Activated naive CD8-positive, alpha-beta T cell (primary cell): ENCODE results near the gene ECHDC3.
"Not testable (repeated sequence)": the region's sequence is repeated elsewhere in the genome, so short reads cannot be mapped to it uniquely, and the experiment has no call there.

Experiments used
- H3K27ac Mint-ChIP-seq: one replicate; pipeline ENCODE4 v1.8.0; 2021; ENCODE audit warnings: mixed read lengths
- H3K27me3 Mint-ChIP-seq: one replicate; pipeline ENCODE4 v1.8.0; 2021; ENCODE audit warnings: mixed read lengths
- H3K36me3 Mint-ChIP-seq: one replicate; pipeline ENCODE4 v1.8.0; 2021; ENCODE audit warnings: mixed read lengths
- H3K4me1 Mint-ChIP-seq: one replicate; pipeline ENCODE4 v1.8.0; 2021; ENCODE audit warnings: low read depth, mixed read lengths
- H3K4me3 Mint-ChIP-seq: one replicate; pipeline ENCODE4 v1.8.0; 2021; ENCODE audit warnings: mild to moderate bottlenecking, mixed read lengths
- H3K9me3 Mint-ChIP-seq: one replicate; pipeline ENCODE4 v1.8.0; 2021; ENCODE audit warnings: low read depth, mixed read lengths

Gene ECHDC3

GRCh38 chr10:11708801-11709200, 33.4 kb upstream of the ECHDC3 start:
- not testable (repeated sequence) for H3K27ac Mint-ChIP-seq, H3K4me3 Mint-ChIP-seq, H3K36me3 Mint-ChIP-seq, H3K9me3 Mint-ChIP-seq
- Mint-ChIP-seq H3K27me3 (peaks cover 17% of the 10 kb centered on the region), H3K4me1 (peaks cover 19% of the 10 kb centered on the region)

GRCh38 chr10:11712744-11713143, 29.4 kb upstream of the ECHDC3 start:
- H3K4me3 Mint-ChIP-seq: no peak overlapping the region
- no peaks in the 10 kb centered on the region for H3K9me3 Mint-ChIP-seq
- no peak overlapping the region for H3K27ac Mint-ChIP-seq
- peaks cover 23% of the 10 kb centered on the region for H3K4me1 Mint-ChIP-seq
- peaks cover 10% of the 10 kb centered on the region for H3K27me3 Mint-ChIP-seq
- peaks cover 2% of the 10 kb centered on the region for H3K36me3 Mint-ChIP-seq

- Mint-ChIP-seq H3K4me1 (peaks cover 23% of the 10 kb centered on the region), H3K27me3 (peaks cover 6% of the 10 kb centered on the region), H3K36me3 (peaks cover 2% of the 10 kb centered on the region), H3K27ac (no peak overlapping the region), H3K4me3 (no peak overlapping the region), H3K9me3 (no peaks in the 10 kb centered on the region)
Observed at GRCh38 chr10:11713186-11713743, 28.9 kb upstream of the ECHDC3 start.

DNA sequence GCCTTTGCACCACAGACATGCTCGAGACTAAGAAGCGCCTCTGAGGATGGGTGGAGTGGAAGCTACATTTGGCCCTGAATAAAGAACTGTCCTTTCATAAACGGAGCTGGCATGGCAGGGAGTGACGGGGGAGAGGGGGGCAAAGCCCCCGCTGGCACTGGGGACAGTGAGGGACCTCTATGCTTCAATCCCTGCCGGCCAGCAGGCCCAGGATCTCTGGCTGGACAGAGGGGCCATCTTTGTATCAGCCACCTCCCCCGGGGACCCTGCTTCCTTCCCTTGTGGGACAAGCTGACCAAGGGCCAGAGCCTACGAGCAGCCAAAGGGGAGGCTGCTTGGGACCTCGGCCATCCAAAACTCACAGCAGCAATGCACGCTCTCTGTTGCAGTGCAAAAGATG, 28.2 kb upstream of the ECHDC3 start:
- H3K9me3 Mint-ChIP-seq: no peaks in the 10 kb centered on the region
- H3K27ac Mint-ChIP-seq: no peak overlapping the region
- peaks cover 6% of the 10 kb centered on the region for H3K27me3 Mint-ChIP-seq
- peaks cover 23% of the 10 kb centered on the region for H3K4me1 Mint-ChIP-seq
- H3K36me3 Mint-ChIP-seq: peaks cover 2% of the 10 kb centered on the region
- H3K4me3 Mint-ChIP-seq: no peak overlapping the region

- Mint-ChIP-seq H3K9me3 (no peaks in the 10 kb centered on the region), H3K27ac (no peak overlapping the region), H3K36me3 (peaks cover 2% of the 10 kb centered on the region), H3K4me3 (no peak overlapping the region), H3K4me1 (peaks cover 23% of the 10 kb centered on the region), H3K27me3 (peaks cover 6% of the 10 kb centered on the region)
Observed at GRCh38 chr10:11714750-11715365, 27.3 kb upstream of the ECHDC3 start.

- Mint-ChIP-seq H3K4me3 (no peak overlapping the region), H3K4me1 (peaks cover 15% of the 10 kb centered on the region), H3K27ac (no peak overlapping the region), H3K9me3 (no peaks in the 10 kb centered on the region), H3K27me3 (peaks cover 7% of the 10 kb centered on the region), H3K36me3 (peaks cover 2% of the 10 kb centered on the region)
Observed at GRCh38 chr10:11715815-11716494, 26.2 kb upstream of the ECHDC3 start.

GRCh38 chr10:11716686-11717085, 25.5 kb upstream of the ECHDC3 start:
- Mint-ChIP-seq H3K27ac (no peak overlapping the region), H3K27me3 (peaks cover 9% of the 10 kb centered on the region), H3K36me3 (peaks cover 2% of the 10 kb centered on the region), H3K4me1 (peaks cover 14% of the 10 kb centered on the region), H3K4me3 (no peak overlapping the region), H3K9me3 (no peaks in the 10 kb centered on the region)

DNA sequence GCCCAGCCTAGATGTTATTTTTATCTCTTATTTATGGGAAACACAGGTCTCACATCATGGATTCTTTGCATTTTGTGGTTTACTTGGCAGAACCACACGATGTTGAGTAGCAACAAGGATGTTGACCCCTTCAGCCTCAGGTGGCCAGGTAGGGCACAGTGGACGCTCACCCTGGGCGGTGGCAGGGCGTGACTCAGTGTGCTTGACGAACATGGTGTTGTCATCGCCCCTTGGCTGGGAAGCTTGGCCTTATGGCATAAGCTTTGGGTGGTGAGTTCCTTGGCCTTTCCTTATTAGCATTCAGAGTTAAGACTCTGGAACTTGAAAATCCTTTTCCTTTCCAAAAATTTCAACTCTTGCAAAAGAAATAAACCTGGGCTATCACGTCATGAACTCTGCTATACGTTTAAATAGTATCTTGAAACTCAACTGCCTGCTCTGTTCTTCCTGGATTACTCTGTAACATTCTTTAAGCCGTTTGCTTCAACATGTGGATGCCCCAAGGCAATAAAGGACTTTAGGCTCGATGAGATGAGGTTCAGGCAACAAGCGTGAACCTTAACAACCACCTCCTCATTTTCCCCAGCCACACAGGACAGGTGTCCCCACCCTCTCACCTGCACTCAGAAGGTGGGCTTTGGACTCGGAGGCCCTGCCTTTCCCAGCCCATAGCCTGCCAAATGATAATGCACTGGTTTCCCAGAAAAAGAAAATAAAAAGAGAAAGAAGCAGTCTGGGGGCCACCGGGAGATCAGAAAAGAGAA, 22.5 kb upstream of the ECHDC3 start:
- H3K36me3 Mint-ChIP-seq: peaks cover 2% of the 10 kb centered on the region
- peaks cover 4% of the 10 kb centered on the region for H3K4me1 Mint-ChIP-seq
- H3K27ac Mint-ChIP-seq: no peak overlapping the region
- no peaks in the 10 kb centered on the region for H3K9me3 Mint-ChIP-seq
- H3K27me3 Mint-ChIP-seq: peaks cover 4% of the 10 kb centered on the region
- H3K4me3 Mint-ChIP-seq: no peak overlapping the region

DNA sequence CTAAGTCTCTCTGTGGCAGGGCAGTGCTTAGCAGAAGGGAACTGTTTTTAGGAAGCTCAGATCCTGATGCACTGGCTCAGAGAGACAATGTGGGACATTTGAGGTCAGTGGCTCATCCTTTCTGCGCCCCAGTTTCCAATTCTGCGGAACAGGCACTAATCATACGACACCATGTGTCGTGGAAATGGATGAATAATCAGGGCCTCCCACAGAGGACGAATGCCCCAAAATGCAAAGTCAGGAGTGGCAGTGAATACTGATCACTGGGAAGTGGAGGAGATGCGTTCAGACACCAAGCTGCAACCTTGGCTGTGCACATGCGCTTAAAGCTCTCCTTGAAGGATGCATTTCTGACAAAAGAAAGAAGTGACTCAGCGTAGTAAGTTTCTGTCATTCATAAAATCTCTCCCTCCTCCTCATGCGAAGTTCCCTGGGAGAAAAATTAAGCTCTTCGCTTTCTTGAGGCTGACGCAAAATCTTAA, 21.9 kb upstream of the ECHDC3 start:
- H3K27ac Mint-ChIP-seq: no peak overlapping the region
- peaks cover 6% of the 10 kb centered on the region for H3K4me1 Mint-ChIP-seq
- H3K9me3 Mint-ChIP-seq: no peaks in the 10 kb centered on the region
- H3K27me3 Mint-ChIP-seq: peaks cover 4% of the 10 kb centered on the region
- H3K4me3 Mint-ChIP-seq: no peak overlapping the region
- peaks cover 2% of the 10 kb centered on the region for H3K36me3 Mint-ChIP-seq

- Mint-ChIP-seq H3K36me3 (peaks cover 1% of the 10 kb centered on the region), H3K27ac (no peak overlapping the region), H3K4me1 (peaks cover 2% of the 10 kb centered on the region), H3K4me3 (no peak overlapping the region), H3K27me3 (peaks cover 6% of the 10 kb centered on the region), H3K9me3 (no peaks in the 10 kb centered on the region)
Observed at GRCh38 chr10:11721806-11722205, 20.4 kb upstream of the ECHDC3 start.

DNA sequence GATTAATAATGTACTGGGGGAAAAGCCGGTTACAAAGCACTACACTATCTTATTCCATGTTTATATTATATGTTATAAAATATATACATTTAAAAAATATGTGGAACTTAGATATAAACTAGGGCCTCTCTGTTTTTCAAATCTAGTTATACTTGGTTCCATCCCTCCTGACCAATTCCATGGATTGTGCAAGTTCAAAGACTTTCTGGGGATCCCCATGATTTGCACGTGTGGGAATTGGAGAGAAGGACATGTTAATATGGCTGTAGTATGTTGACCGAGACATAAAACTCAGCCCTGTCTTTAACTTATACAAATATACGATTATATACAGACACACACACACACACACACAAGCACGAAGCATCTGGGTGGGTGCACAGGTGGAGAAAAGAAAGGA, 18.8 kb upstream of the ECHDC3 start:
- Mint-ChIP-seq H3K27ac (no peak overlapping the region), H3K36me3 (no peaks in the 10 kb centered on the region), H3K4me3 (no peak overlapping the region), H3K27me3 (peaks cover 6% of the 10 kb centered on the region), H3K4me1 (peaks cover 2% of the 10 kb centered on the region), H3K9me3 (no peaks in the 10 kb centered on the region)

DNA sequence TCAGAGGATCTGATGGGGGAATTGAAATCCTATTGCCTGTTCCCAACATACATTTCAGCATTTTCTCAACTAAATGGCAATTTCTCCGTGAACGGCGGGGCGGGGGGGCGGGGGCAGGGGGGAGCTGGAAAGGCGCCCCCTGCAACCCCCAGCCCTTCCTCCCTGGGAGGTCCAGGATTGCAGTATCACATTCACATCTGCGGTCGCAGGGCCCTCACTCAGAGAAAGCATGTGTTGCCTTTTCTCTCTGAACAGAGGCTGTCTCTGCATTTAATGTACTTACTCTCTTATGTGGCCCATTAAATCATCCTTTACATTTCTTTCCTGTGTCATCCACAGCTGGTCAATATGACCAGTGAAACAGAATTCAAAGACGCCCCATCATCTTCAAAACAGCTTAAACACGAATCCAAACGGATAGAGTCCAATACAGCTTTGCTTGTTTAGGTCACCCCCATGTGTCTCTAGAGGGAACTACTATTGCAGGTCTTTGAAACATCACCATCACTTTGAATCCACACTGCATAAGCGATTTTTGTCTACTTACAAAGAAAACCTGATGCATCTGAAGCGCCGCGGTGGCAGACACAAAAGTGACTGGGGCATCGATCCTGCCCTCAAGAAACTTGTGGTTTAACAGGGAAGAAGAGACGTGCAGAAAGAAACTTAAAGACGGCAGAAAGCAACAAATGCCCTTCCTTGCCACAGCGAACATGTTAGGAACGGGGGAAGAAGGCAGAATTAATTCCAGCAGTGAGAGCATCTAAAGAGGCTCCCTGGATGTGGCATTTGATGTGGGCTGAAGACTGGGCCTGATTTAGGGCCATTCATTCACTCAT, 17.0 kb upstream of the ECHDC3 start:
- H3K9me3 Mint-ChIP-seq: no peaks in the 10 kb centered on the region
- H3K4me3 Mint-ChIP-seq: no peak overlapping the region
- H3K27ac Mint-ChIP-seq: no peak overlapping the region
- H3K4me1 Mint-ChIP-seq: peaks cover 2% of the 10 kb centered on the region
- no peaks in the 10 kb centered on the region for H3K36me3 Mint-ChIP-seq
- peaks cover 6% of the 10 kb centered on the region for H3K27me3 Mint-ChIP-seq

- H3K4me1 Mint-ChIP-seq: peaks cover 2% of the 10 kb centered on the region
- no peaks in the 10 kb centered on the region for H3K9me3 Mint-ChIP-seq
- H3K27me3 Mint-ChIP-seq: peaks cover 5% of the 10 kb centered on the region
Observed at GRCh38 chr10:11725912-11726311, 16.3 kb upstream of the ECHDC3 start.

DNA sequence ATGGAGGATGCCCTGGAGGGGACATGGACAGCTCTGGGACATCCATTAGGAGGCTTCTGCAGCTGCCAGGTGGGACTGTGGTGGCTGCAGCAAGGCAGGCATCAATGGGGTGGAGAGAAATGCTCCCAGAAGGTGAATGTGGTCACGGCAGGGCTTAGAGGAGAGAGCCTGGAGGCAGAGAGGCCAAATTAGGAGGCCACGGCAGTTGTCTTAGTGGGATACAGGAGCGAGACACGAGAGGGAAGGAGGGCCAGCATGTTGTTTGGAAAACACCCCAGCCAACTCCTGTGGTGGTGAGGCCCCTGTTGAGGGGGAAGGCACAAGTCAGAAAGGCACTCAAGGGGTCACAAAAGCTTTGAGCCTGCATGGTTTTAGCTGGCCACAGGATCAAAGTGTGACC, 14.6 kb upstream of the ECHDC3 start:
- H3K27me3 Mint-ChIP-seq: peaks cover 2% of the 10 kb centered on the region
- no peaks in the 10 kb centered on the region for H3K36me3 Mint-ChIP-seq
- H3K27ac Mint-ChIP-seq: no peak overlapping the region
- H3K4me3 Mint-ChIP-seq: no peak overlapping the region
- H3K9me3 Mint-ChIP-seq: no peaks in the 10 kb centered on the region
- H3K4me1 Mint-ChIP-seq: peaks cover 2% of the 10 kb centered on the region

More at GRCh38 chr10:11725912-11726311, 16.3 kb upstream of the ECHDC3 start:
- Mint-ChIP-seq H3K36me3 (no peaks in the 10 kb centered on the region), H3K27ac (no peak overlapping the region), H3K4me3 (no peak overlapping the region)
